GM19351 (cell line): ENCODE data around the gene FRY.
"Not testable (repeated sequence)": the region's sequence is repeated elsewhere in the genome, so short reads cannot be mapped to it uniquely, and the experiment has no call there.

ENCODE experiments used
- ATAC-seq: cut with Tn5 transposase; IDR thresholded peaks from one replicate; pipeline ENCODE4 v1.9.1; 2021; ENCODE audit warnings: mild to moderate bottlenecking, moderate library complexity; ENCODE audit not compliant: unreplicated experiment

FRY gene

GRCh38 chr13:32040052-32040642, 8.6 kb downstream of the FRY start:
- no peak for ATAC-seq

GRCh38 chr13:32040689-32041088, 9.1 kb downstream of the FRY start:
- no peak for ATAC-seq

GRCh38 chr13:32041429-32041828, 9.9 kb downstream of the FRY start:
- peak; percentile 63 for ATAC-seq

- ATAC-seq: no peak
Observed at GRCh38 chr13:32042551-32042950, 11.0 kb downstream of the FRY start.

GRCh38 chr13:32044446-32044845, 12.9 kb downstream of the FRY start:
- no peak for ATAC-seq

GRCh38 chr13:32045537-32045936, 14.0 kb downstream of the FRY start:
- ATAC-seq: no peak

GRCh38 chr13:32045982-32046785, 14.6 kb downstream of the FRY start:
- ATAC-seq: no peak

GRCh38 chr13:32047088-32047487, 15.5 kb downstream of the FRY start:
- ATAC-seq: no peak

- no peak for ATAC-seq
Observed at GRCh38 chr13:32047793-32048192, 16.2 kb downstream of the FRY start.

GRCh38 chr13:32048816-32049215, 17.2 kb downstream of the FRY start:
- ATAC-seq: no peak

- no peak for ATAC-seq
Observed at GRCh38 chr13:32051156-32051555, 19.6 kb downstream of the FRY start.

- no peak for ATAC-seq
Observed at GRCh38 chr13:32056316-32056715, 24.7 kb downstream of the FRY start.

GRCh38 chr13:32057325-32057724, 25.8 kb downstream of the FRY start:
- ATAC-seq: not testable (repeated sequence)

GRCh38 chr13:32059511-32059984, 28.0 kb downstream of the FRY start:
- no peak for ATAC-seq

GRCh38 chr13:32060401-32060878, 28.9 kb downstream of the FRY start:
- no peak for ATAC-seq

GRCh38 chr13:32063619-32064233, 32.2 kb downstream of the FRY start:
- no peak for ATAC-seq

GRCh38 chr13:32067149-32067961, 35.8 kb downstream of the FRY start:
- no peak for ATAC-seq

GRCh38 chr13:32068255-32068654, 36.7 kb downstream of the FRY start:
- no peak for ATAC-seq

GRCh38 chr13:32073180-32073864, 41.7 kb downstream of the FRY start:
- ATAC-seq: no peak

- no peak for ATAC-seq
Observed at GRCh38 chr13:32075170-32075851, 43.7 kb downstream of the FRY start.
